ENCODE data around the gene C2orf49.

Gene C2orf49

DNA sequence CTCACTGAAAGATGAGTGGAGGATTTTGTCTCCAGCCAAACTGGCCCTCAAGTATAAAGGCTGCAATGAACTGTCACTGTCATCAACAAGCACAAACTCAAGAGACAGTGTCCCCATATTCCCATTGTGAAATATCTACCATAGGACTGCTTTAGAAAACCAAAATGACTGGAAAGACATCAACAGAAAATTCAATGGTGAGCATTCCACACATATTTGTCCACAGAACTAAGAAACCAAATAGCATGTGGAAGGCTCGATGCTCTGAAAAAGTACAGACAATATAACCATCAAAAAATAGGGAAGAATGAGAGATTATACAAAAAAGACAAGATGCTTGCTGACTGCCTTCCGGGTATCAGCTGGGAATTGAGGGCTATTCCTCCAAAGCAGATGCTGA lies 45.4 kb upstream of the C2orf49 start:
- Histone ChIP-seq H3K9ac (no peak overlapping the region), H3K79me2 (peaks cover 14% of the 10 kb centered on the region), H3K27me3 (ENCODE audit: control insufficient read depth, insufficient read depth, low read length) (no peaks in the 10 kb centered on the region), H3K27ac (no peak overlapping the region), H3K4me3 (ENCODE audit: low read depth, low read length) (no peak overlapping the region), H3K4me1 (no peaks in the 10 kb centered on the region), H3K4me2 (ENCODE audit: low read length) (no peak overlapping the region), H3K9me3 (ENCODE audit: control insufficient read depth, low read length) (no peaks in the 10 kb centered on the region), H2AFZ (no peak overlapping the region), H3K36me3 (ENCODE audit: control insufficient read depth, insufficient read depth, low read length) (no peaks in the 10 kb centered on the region)
- TF ChIP-seq, protein P1, sequence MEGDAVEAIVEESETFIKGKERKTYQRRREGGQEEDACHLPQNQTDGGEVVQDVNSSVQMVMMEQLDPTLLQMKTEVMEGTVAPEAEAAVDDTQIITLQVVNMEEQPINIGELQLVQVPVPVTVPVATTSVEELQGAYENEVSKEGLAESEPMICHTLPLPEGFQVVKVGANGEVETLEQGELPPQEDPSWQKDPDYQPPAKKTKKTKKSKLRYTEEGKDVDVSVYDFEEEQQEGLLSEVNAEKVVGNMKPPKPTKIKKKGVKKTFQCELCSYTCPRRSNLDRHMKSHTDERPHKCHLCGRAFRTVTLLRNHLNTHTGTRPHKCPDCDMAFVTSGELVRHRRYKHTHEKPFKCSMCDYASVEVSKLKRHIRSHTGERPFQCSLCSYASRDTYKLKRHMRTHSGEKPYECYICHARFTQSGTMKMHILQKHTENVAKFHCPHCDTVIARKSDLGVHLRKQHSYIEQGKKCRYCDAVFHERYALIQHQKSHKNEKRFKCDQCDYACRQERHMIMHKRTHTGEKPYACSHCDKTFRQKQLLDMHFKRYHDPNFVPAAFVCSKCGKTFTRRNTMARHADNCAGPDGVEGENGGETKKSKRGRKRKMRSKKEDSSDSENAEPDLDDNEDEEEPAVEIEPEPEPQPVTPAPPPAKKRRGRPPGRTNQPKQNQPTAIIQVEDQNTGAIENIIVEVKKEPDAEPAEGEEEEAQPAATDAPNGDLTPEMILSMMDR (IDR thresholded peaks at IDR 0.05) = no peak

DNA sequence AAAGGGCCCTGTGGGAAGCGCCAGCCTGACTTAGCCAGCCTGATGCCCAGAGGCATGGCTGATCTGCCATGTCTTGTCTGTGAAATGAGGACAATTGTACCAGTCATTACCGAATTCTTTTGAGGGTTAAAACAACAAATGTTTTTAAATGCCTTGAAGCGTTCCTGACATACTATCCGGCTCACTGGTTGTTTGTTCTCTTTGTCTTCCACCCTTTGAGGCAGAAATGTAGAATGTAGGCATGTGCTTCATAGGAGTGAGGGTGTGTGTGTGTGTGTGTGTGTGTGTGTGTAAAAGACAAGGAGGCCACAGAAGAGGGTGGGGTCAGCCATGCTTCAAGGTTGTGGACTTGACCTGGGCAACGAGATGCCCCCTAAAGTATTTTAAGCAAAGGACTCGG lies 43.3 kb upstream of the C2orf49 start:
- peaks cover 14% of the 10 kb centered on the region for H3K79me2 ChIP-seq
- no peak overlapping the region for H2AFZ ChIP-seq
- H3K27ac ChIP-seq = no peak overlapping the region
- peaks cover 13% of the 10 kb centered on the region for H3K4me1 ChIP-seq
- H3K27me3 ChIP-seq (ENCODE audit: control insufficient read depth, insufficient read depth, low read length) = no peaks in the 10 kb centered on the region
- H3K36me3 ChIP-seq (ENCODE audit: control insufficient read depth, insufficient read depth, low read length) = no peaks in the 10 kb centered on the region
- TF ChIP-seq, protein P1 (IDR thresholded peaks at IDR 0.05) = no peak
- no peaks in the 10 kb centered on the region for H3K9me3 ChIP-seq (ENCODE audit: control insufficient read depth, low read length)
- no peak overlapping the region for H3K4me3 ChIP-seq (ENCODE audit: low read depth, low read length)
- no peak overlapping the region for H3K4me2 ChIP-seq (ENCODE audit: low read length)
- no peak overlapping the region for H3K9ac ChIP-seq

DNA sequence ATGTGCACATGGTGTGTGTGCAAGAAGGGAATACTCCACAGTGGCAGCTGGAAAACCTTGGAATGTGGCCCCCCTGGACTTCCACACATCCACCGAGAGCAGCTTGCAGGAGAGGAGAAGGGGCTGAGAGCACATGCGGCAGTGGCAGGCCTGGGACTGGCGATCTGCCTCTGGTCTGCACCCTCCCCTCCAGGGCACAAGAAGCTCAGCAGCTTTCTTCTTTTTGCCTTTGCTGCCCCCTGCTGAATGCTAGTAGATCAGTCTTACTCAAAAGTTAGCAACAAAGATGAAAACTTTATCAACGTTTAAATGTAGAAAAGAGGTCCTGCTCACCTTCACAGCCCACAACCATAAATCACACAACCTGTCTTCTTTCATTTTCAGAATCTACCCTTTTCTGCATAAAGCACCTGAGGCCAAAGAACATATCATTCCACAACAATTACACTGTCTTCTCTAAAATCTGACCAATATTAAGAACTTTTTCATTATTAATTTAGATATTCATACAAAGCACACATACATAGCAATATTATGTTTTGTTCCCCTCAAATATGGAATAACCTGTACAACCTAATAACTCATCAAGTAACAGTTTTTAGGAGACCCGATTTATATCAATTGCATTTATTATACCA lies 42.4 kb upstream of the C2orf49 start:
- Histone ChIP-seq H3K4me3 (ENCODE audit: low read depth, low read length) (no peak overlapping the region), H3K4me2 (ENCODE audit: low read length) (no peak overlapping the region), H3K27me3 (ENCODE audit: control insufficient read depth, insufficient read depth, low read length) (no peaks in the 10 kb centered on the region), H3K79me2 (peaks cover 9% of the 10 kb centered on the region), H3K4me1 (peaks cover 23% of the 10 kb centered on the region), H3K9me3 (ENCODE audit: control insufficient read depth, low read length) (no peaks in the 10 kb centered on the region), H3K27ac (no peak overlapping the region), H2AFZ (no peak overlapping the region), H3K36me3 (ENCODE audit: control insufficient read depth, insufficient read depth, low read length) (no peaks in the 10 kb centered on the region), H3K9ac (no peak overlapping the region)
- TF ChIP-seq, protein P1 (IDR thresholded peaks at IDR 0.05) = peak; percentile 36

DNA sequence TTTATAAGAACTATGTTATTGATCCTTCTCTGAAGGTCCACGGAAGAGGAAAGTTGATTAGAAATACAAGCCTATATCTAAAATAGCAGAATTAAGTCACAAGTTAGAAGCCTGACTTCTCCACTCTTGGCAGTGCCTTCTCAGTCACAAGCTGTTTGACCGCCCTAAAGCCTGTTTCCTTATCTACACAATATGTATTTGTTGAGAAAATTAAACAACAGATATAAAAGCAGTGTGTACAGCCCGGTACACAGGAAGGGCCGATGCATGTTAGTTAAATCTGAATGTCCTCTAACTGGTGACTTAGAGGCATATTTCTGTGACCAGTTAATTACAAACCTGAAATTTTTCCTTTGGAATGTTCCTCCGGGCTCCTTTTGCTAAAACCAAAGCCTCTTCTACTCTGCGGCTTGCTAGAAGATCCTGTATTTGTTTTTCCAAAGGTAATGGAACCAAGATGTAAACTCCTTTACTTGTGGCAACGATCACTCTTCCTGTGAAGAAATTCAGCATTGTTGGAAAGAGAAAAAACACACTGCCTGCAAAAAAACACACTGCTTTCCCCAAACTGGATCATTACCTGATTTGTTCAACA lies 41.2 kb upstream of the C2orf49 start:
- Histone ChIP-seq H3K27me3 (ENCODE audit: control insufficient read depth, insufficient read depth, low read length) (no peaks in the 10 kb centered on the region), H3K4me1 (peaks cover 24% of the 10 kb centered on the region), H3K9ac (no peak overlapping the region), H3K36me3 (ENCODE audit: control insufficient read depth, insufficient read depth, low read length) (no peaks in the 10 kb centered on the region), H3K27ac (no peak overlapping the region), H2AFZ (no peak overlapping the region), H3K9me3 (ENCODE audit: control insufficient read depth, low read length) (no peaks in the 10 kb centered on the region), H3K4me3 (ENCODE audit: low read depth, low read length) (no peak overlapping the region), H3K4me2 (ENCODE audit: low read length) (no peak overlapping the region), H3K79me2 (peaks cover 7% of the 10 kb centered on the region)
- TF ChIP-seq, protein P1 (IDR thresholded peaks at IDR 0.05) = no peak

DNA sequence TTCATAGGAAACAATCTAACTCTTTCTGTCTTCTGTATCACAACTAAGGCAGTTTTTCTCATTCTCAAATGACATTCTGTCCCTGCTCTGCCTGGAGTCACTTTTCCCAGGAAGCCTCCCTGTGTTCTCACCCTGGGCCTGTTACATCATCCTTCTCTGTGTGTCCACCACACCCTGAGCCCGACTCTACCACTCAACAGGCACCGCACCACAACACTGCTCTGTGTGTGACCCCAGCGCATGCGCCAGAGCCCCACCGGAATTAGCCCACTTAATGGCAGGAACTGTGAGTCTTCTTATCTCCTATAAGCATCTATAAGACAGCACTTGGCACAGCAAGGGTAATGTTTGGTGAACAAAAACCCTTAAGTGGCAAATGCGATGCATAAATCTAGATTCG lies 40.1 kb upstream of the C2orf49 start:
- Histone ChIP-seq H3K4me2 (ENCODE audit: low read length) (no peak overlapping the region), H3K27me3 (ENCODE audit: control insufficient read depth, insufficient read depth, low read length) (no peaks in the 10 kb centered on the region), H3K79me2 (peaks cover 3% of the 10 kb centered on the region), H3K36me3 (ENCODE audit: control insufficient read depth, insufficient read depth, low read length) (no peaks in the 10 kb centered on the region), H3K9me3 (ENCODE audit: control insufficient read depth, low read length) (no peaks in the 10 kb centered on the region), H3K9ac (no peak overlapping the region), H3K4me3 (ENCODE audit: low read depth, low read length) (no peak overlapping the region), H3K27ac (peak overlapping the region; percentile 40), H3K4me1 (peaks cover 24% of the 10 kb centered on the region), H2AFZ (no peak overlapping the region)
- TF ChIP-seq, protein P1 (IDR thresholded peaks at IDR 0.05) = no peak

Data from parathyroid adenoma (tissue), 2 donors.